ENCODE data around the gene RNASEL. TPM values are rescaled to one million over a fixed set of nuclear protein-coding genes. Genes with fewer than 3 reads are reported as not detected.

Gene RNASEL
- total and polyA plus RNA-seq, 2 of the 4 experiments (the other 2 are of a cell fraction): 2.5 to 6.5 TPM

- Histone ChIP-seq H3K14ac (replicated peaks; ENCODE audit: low read depth, low read length) (no peak overlapping the region), H4K20me1 (ENCODE audit: insufficient read depth, low read length) (no peaks in the 10 kb centered on the region), H4K91ac (ENCODE audit: insufficient read depth, low read depth, low read length) (no peak overlapping the region), H2BK15ac (ENCODE audit: low read depth, low read length) (no peak overlapping the region), H3K18ac (ENCODE audit: low read depth, low read length) (no peak overlapping the region), H2BK120ac (ENCODE audit: low read depth, low read length) (no peak overlapping the region), H3K56ac (ENCODE audit: extremely low read depth, insufficient read depth, low read length) (no peak overlapping the region), H3K79me1 (ENCODE audit: low read depth in 1 of 2, low read length in 2 of 2) (no peaks in the 10 kb centered on the region), H3K4me2 (ENCODE audit: low read depth, low read length) (no peak overlapping the region), H2BK20ac (ENCODE audit: low read depth, low read length) (no peak overlapping the region), H3K27ac (ENCODE audit: insufficient read depth, low read length) (no peak overlapping the region), H3K9ac (ENCODE audit: low read depth, low read length) (no peak overlapping the region), H3K4ac (ENCODE audit: low read depth, low read length) (no peak overlapping the region), H2AFZ (replicated peaks; ENCODE audit: low read length, poor library complexity) (no peak overlapping the region), H2AK5ac (ENCODE audit: low read depth, low read length) (no peak overlapping the region), H3K4me3 (ENCODE audit: insufficient read depth, low read depth, low read length) (no peak overlapping the region), H3K36me3 (ENCODE audit: control insufficient read depth, insufficient read depth, low read length) (no peaks in the 10 kb centered on the region), H3K4me1 (ENCODE audit: control insufficient read depth, insufficient read depth, low read length) (peaks cover 2% of the 10 kb centered on the region; the same call in 1 of the 2 replicates), H3K23ac (ENCODE audit: low read depth, low read length) (no peak overlapping the region), H2AK9ac (replicated peaks; ENCODE audit: low read depth, low read length, poor library complexity) (no peak overlapping the region), H3K9me3 (ENCODE audit: control insufficient read depth, insufficient read depth, low read length) (no peaks in the 10 kb centered on the region), H2BK5ac (ENCODE audit: low read depth, low read length, poor library complexity, severe bottlenecking) (no peak overlapping the region), H3K27me3 (ENCODE audit: control insufficient read depth, insufficient read depth, low read length) (peaks cover 15% of the 10 kb centered on the region), H4K5ac (ENCODE audit: low read depth, low read length) (no peak overlapping the region), H4K8ac (ENCODE audit: low read depth in 2 of 2, low read length in 2 of 2) (no peak overlapping the region), H3K9me1 (ENCODE audit: insufficient read depth, low read length) (no peaks in the 10 kb centered on the region)
- no TSS peak for BruUV-seq (replicated peaks)
- ATAC-seq (ENCODE audit: low read depth) (no peak), DNase-seq (no peak)
- in situ Hi-C loops (cut with MboI; ENCODE audit: low sequenced_read_pairs): no loop called here
- no CpG with 5 or more reads among the region's 1 CpG for WGBS, 2 experiments (ENCODE audit: extremely low coverage in 2 of 2, insufficient read length in 1 of 2)
- ChIA-PET CTCF (no interaction called here), POLR2A (ENCODE audit: unreplicated experiment) (no interaction called here)
- intact Hi-C loops (cut with micrococcal nuclease): no loop called here
- dilution Hi-C loops (cut with HindIII; ENCODE audit: low sequenced_read_pairs, unreplicated experiment): no loop called here
- TF ChIP-seq RFX5 (IDR thresholded peaks at IDR 0.05; ENCODE audit: low read depth, low read length): no peak
- TF ChIP-seq USF2 (IDR thresholded peaks at IDR 0.05; ENCODE audit: low read depth, low read length): no peak
- TF ChIP-seq SMC3 (IDR thresholded peaks at IDR 0.05; ENCODE audit: low read depth, low read length): no peak
- TF ChIP-seq, protein P1, sequence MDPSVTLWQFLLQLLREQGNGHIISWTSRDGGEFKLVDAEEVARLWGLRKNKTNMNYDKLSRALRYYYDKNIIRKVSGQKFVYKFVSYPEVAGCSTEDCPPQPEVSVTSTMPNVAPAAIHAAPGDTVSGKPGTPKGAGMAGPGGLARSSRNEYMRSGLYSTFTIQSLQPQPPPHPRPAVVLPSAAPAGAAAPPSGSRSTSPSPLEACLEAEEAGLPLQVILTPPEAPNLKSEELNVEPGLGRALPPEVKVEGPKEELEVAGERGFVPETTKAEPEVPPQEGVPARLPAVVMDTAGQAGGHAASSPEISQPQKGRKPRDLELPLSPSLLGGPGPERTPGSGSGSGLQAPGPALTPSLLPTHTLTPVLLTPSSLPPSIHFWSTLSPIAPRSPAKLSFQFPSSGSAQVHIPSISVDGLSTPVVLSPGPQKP (IDR thresholded peaks at IDR 0.05; ENCODE audit: borderline replicate concordance, low read depth, low read length): no peak
- no peak for TF ChIP-seq POLR2A (IDR thresholded peaks at IDR 0.05; ENCODE audit: low read depth, low read length)
- no peak for TF ChIP-seq MXI1 (IDR thresholded peaks at IDR 0.05; ENCODE audit: borderline replicate concordance, low read depth, low read length)
- TF ChIP-seq CEBPB (IDR thresholded peaks at IDR 0.05; ENCODE audit: low read depth, low read length): no peak
- TF ChIP-seq MAZ (IDR thresholded peaks at IDR 0.05; ENCODE audit: borderline replicate concordance, low read depth, low read length): no peak
- TF ChIP-seq RAD21 (IDR thresholded peaks at IDR 0.05; ENCODE audit: low read length): no peak
- no peak for TF ChIP-seq RCOR1 (IDR thresholded peaks at IDR 0.05; ENCODE audit: insufficient replicate concordance, low read length)
- TF ChIP-seq MAFK (IDR thresholded peaks at IDR 0.05; ENCODE audit: low read depth, low read length): no peak
- no peak for TF ChIP-seq FOS (IDR thresholded peaks at IDR 0.05; ENCODE audit: low read depth, low read length)
- no peak for TF ChIP-seq NFE2L2 (IDR thresholded peaks at IDR 0.05; ENCODE audit: low read depth, low read length)
- no peak for TF ChIP-seq BHLHE40 (IDR thresholded peaks at IDR 0.05; ENCODE audit: low read depth, low read length)
- no peak for TF ChIP-seq CHD1 (IDR thresholded peaks at IDR 0.05; ENCODE audit: low read depth, low read length)
- TF ChIP-seq, protein P2, sequence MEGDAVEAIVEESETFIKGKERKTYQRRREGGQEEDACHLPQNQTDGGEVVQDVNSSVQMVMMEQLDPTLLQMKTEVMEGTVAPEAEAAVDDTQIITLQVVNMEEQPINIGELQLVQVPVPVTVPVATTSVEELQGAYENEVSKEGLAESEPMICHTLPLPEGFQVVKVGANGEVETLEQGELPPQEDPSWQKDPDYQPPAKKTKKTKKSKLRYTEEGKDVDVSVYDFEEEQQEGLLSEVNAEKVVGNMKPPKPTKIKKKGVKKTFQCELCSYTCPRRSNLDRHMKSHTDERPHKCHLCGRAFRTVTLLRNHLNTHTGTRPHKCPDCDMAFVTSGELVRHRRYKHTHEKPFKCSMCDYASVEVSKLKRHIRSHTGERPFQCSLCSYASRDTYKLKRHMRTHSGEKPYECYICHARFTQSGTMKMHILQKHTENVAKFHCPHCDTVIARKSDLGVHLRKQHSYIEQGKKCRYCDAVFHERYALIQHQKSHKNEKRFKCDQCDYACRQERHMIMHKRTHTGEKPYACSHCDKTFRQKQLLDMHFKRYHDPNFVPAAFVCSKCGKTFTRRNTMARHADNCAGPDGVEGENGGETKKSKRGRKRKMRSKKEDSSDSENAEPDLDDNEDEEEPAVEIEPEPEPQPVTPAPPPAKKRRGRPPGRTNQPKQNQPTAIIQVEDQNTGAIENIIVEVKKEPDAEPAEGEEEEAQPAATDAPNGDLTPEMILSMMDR (conservative IDR thresholded peaks at IDR 0.05; ENCODE audit: low read depth, low read length): no peak
Measured at GRCh38 chr1:182607566-182607965, 18.5 kb upstream of the RNASEL start.
